Cardiac septum (tissue), 1 donor: ENCODE measurements around the gene ZBTB43. TPM values are rescaled to one million over a fixed set of nuclear protein-coding genes. Genes with fewer than 3 reads are reported as not detected.
"Not testable (repeated sequence)": the region's sequence is repeated elsewhere in the genome, so short reads cannot be mapped to it uniquely, and the experiment has no call there.

Source experiments
- DNase-seq: peaks from one replicate; pipeline ENCODE4 v3.0.0-alpha.2; 2020; ENCODE audit warnings: low spot score
- intact Hi-C: fragments of 100-400 bp; cut with DNase I; formaldehyde crosslinking; loops from one replicate; pipeline ENCODE4 v1.14.0; 2022
- long read RNA-seq: library from polyadenylated mRNA; unstranded; transcript quantifications from one replicate; pipeline ENCODE4 v2.0.0, GENCODE V29; 2021
- total RNA-seq: library from RNA; stranded (reverse); fragmentation: NEBNext Ultra II Directional; extraction: Animal tissue kit (Norgen Biotek cat#: 25700); gene quantifications from one replicate; pipeline ENCODE4 v1.2.1, GENCODE V29; 2021
- donor health status: DM: no; HTN: no; CAD: no.

The ZBTB43 gene
- total RNA-seq, result 38.9 TPM
- long read RNA-seq, full-length matches to known transcripts, result 40 of 47 reads
- long read RNA-seq, partial matches to known transcripts, result 0 of 47 reads
- long read RNA-seq, other reads (novel, unspliced or antisense), result 7 of 47 reads

- peak; percentile 98 for DNase-seq
- intact Hi-C loops, result no loop called here
Observed at GRCh38 chr9:126804696-126805553, at the start of gene ZBTB43. ZBTB43 (plus strand) TSS chr9:126805040; CDS start chr9:126832510, 27,470 bp downstream.

GRCh38 chr9:126755317-126755875 lies 49.4 kb upstream of the ZBTB43 start:
- DNase-seq, result no peak
- intact Hi-C loops, result no loop called here

GRCh38 chr9:126756238-126756637 lies 48.6 kb upstream of the ZBTB43 start:
- intact Hi-C loops, result no loop called here
- no peak for DNase-seq

GRCh38 chr9:126756876-126757415 lies 47.9 kb upstream of the ZBTB43 start:
- peak; percentile 9 for DNase-seq
- intact Hi-C loops, result no loop called here

GRCh38 chr9:126758916-126759585 lies 45.8 kb upstream of the ZBTB43 start:
- peak; percentile 56 for DNase-seq
- intact Hi-C loops, result no loop called here

GRCh38 chr9:126761274-126761673 lies 43.6 kb upstream of the ZBTB43 start:
- DNase-seq, result peak; percentile 12
- intact Hi-C loops, result no loop called here

- intact Hi-C loops, result no loop called here
- DNase-seq, result peak; percentile 10
Observed at GRCh38 chr9:126763130-126763764, 41.6 kb upstream of the ZBTB43 start.

- intact Hi-C loops, result no loop called here
Observed at GRCh38 chr9:126773004-126773607, 31.7 kb upstream of the ZBTB43 start.

GRCh38 chr9:126775926-126776325 lies 28.9 kb upstream of the ZBTB43 start:
- no peak for DNase-seq
- intact Hi-C loops, result no loop called here

More at GRCh38 chr9:126773004-126773607, 31.7 kb upstream of the ZBTB43 start:
- peak; percentile 36 for DNase-seq

GRCh38 chr9:126777733-126778132 lies 27.1 kb upstream of the ZBTB43 start:
- no peak for DNase-seq
- intact Hi-C loops, result no loop called here

GRCh38 chr9:126778141-126778540 lies 26.7 kb upstream of the ZBTB43 start:
- intact Hi-C loops, result no loop called here
- DNase-seq, result no peak

GRCh38 chr9:126778696-126779095 lies 26.1 kb upstream of the ZBTB43 start:
- DNase-seq, intact Hi-C loops: not testable (repeated sequence)

GRCh38 chr9:126781186-126782052 lies 23.4 kb upstream of the ZBTB43 start:
- intact Hi-C loops, result loop anchor here (1.0 to 2.0 kb wide), 3 partner anchors 76 to 283 kb away; no protein-coding TSS in a partner anchor
- DNase-seq, result peak; percentile 85

GRCh38 chr9:126782053-126782388 lies 22.8 kb upstream of the ZBTB43 start:
- intact Hi-C loops, result loop anchor here (2.0 kb wide), 1 partner anchor 171 kb away; no protein-coding TSS in a partner anchor
- no peak for DNase-seq

- intact Hi-C loops, result loop anchor here (2.0 kb wide), 1 partner anchor 173 kb away; no protein-coding TSS in a partner anchor
- no peak for DNase-seq
Observed at GRCh38 chr9:126783949-126784348, 20.9 kb upstream of the ZBTB43 start.

GRCh38 chr9:126784401-126784800 lies 20.4 kb upstream of the ZBTB43 start:
- intact Hi-C loops, result no loop called here
- DNase-seq, result no peak

GRCh38 chr9:126784841-126785240 lies 20.0 kb upstream of the ZBTB43 start:
- intact Hi-C loops, DNase-seq: not testable (repeated sequence)

GRCh38 chr9:126788046-126788445 lies 16.8 kb upstream of the ZBTB43 start:
- intact Hi-C loops, result no loop called here
- DNase-seq, result no peak
